Caco-2 (cell line): ENCODE data around the gene CYP11A1. TPM values are rescaled to one million over a fixed set of nuclear protein-coding genes. Genes with fewer than 3 reads are reported as not detected.

Experiments used
- BruUV-seq: library from RNA; stranded (reverse); fragments of 400-500 nt; replicated peaks from 2 replicates; lab custom pipeline; 2021; lab: Mats Ljungman, UMichigan
- CTCF ChIA-PET: fragments of 300-600 bp; sonication (Branson Sonifier 250); formaldehyde crosslinking; loops from one replicate; lab custom pipeline; 2022; ENCODE audit warnings: antibody characterized with exemption; lab: Charles Lee
- POLR2A ChIA-PET: fragments of 300-600 bp; sonication (Branson Sonifier 250); formaldehyde crosslinking; loops from one replicate; lab custom pipeline; 2022; ENCODE audit warnings: antibody characterized with exemption; lab: Charles Lee
- DNase-seq, 2 experiments: peaks; one replicate each; pipeline versions ENCODE4 v3.0.0 to v3.0.0-alpha.2; 2020 to 2022
- H3K27me3 ChIP-seq: replicated peaks from 2 replicates; pipeline ENCODE4 v1.6.0; 2011; ENCODE audit warnings: low read length; ENCODE audit not compliant: control insufficient read depth, insufficient read depth
- H3K36me3 ChIP-seq: 2 replicates; pipeline ENCODE4 v1.5.1; 2011; ENCODE audit warnings: low read length; ENCODE audit not compliant: control insufficient read depth, insufficient read depth
- H3K4me1 ChIP-seq: fragments of 250-450 bp; sonication (Bioruptor Pico); 2 replicates; pipeline ENCODE4 v1.5.1; 2020; ENCODE audit warnings: mild to moderate bottlenecking
- H3K4me3 ChIP-seq: 2 replicates; pipeline ENCODE4 v1.5.1; 2011; ENCODE audit warnings: low read depth, mild to moderate bottlenecking, control low read depth, low read length
- H3K9me3 ChIP-seq: fragments of 250-450 bp; sonication (Bioruptor Pico); 2 replicates; pipeline ENCODE4 v1.5.1; 2020; ENCODE audit warnings: mild to moderate bottlenecking, moderate library complexity
- H3K27ac Mint-ChIP-seq: one replicate; pipeline ENCODE4 v1.8.0; 2022; ENCODE audit warnings: mixed read lengths; ENCODE audit not compliant: unreplicated experiment
- H3K27me3 Mint-ChIP-seq: one replicate; pipeline ENCODE4 v1.8.0; 2022; ENCODE audit warnings: mixed read lengths; ENCODE audit not compliant: insufficient read depth, unreplicated experiment
- H3K36me3 Mint-ChIP-seq: one replicate; pipeline ENCODE4 v1.8.0; 2022; ENCODE audit warnings: mild to moderate bottlenecking, mixed read lengths; ENCODE audit not compliant: insufficient read depth, unreplicated experiment
- H3K4me1 Mint-ChIP-seq: one replicate; pipeline ENCODE4 v1.8.0; 2022; ENCODE audit warnings: low read depth, mixed read lengths; ENCODE audit not compliant: unreplicated experiment
- H3K4me3 Mint-ChIP-seq: one replicate; pipeline ENCODE4 v1.8.0; 2022; ENCODE audit warnings: mild to moderate bottlenecking, moderate library complexity, mixed read lengths; ENCODE audit not compliant: unreplicated experiment
- H3K9me3 Mint-ChIP-seq: one replicate; pipeline ENCODE4 v1.8.0; 2022; ENCODE audit warnings: mixed read lengths; ENCODE audit not compliant: unreplicated experiment
- intact Hi-C: fragments of 100-400 bp; cut with micrococcal nuclease; formaldehyde crosslinking; loops from one replicate; pipeline ENCODE4 v1.10.0; 2022; ENCODE audit not compliant: unreplicated experiment
- total RNA-seq: library from RNA; stranded (reverse); gene quantifications from 2 replicates; pipeline ENCODE4 v1.2.3, GENCODE V29; 2022
- TF ChIP-seq, protein P1 (sequence below), 2 experiments: fragments of 200-600 bp in 1 of 2; IDR thresholded peaks; 1 replicate in 1 of 2; 2 replicates in 1 of 2; pipeline versions ENCODE4 v1.5.1 to v1.8.0; 2011 to 2022; ENCODE audit warnings: antibody characterized with exemption in 1 of 2, control low read depth in 1 of 2, inconsistent platforms in 1 of 2, low read depth in 1 of 2, low read length in 1 of 2, mild to moderate bottlenecking in 1 of 2, moderate library complexity in 1 of 2; ENCODE audit not compliant: insufficient read depth in 1 of 2, severe bottlenecking in 1 of 2, unreplicated experiment in 1 of 2

Gene CYP11A1
- total RNA-seq, 1 experiment from 2014 or later, result not detected

DNA sequence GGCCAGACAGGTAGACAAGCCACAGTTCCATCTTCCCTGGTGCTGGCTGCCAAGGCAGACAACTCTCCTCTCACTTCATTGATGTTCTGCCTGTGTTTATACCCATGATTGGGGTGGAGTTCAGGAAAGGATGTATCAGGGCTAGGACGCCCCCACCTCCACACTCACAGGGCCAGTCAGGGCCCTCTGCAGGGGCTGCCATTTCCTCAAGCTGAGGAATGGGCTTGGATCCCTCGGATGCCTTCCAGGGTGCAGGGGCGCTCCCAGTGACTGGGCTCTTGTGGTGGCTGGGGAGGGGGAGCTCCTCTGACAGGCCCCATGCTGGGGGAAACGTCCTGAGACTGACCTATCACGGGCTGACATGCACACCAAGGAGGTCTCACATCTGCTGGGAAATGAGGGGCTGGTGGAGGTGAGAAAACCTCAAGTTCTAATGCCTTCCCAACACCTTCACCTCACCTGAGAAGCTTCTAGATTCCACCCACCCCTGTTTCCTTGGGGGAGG lies 34.9 kb upstream of the CYP11A1 start:
- H3K4me3 ChIP-seq, result no peak overlapping the region
- no peaks in the 10 kb centered on the region for H3K27me3 ChIP-seq
- intact Hi-C loops, result no loop called here
- no peaks in the 10 kb centered on the region for H3K36me3 ChIP-seq
- ChIA-PET CTCF (interaction anchor here (0.7 kb wide), 1 partner anchor 35 kb away, joined by 3 read pairs; no protein-coding TSS in a partner anchor), POLR2A (no interaction called here)
- H3K36me3 Mint-ChIP-seq, result no peaks in the 10 kb centered on the region
- no TSS peak for BruUV-seq
- no peaks in the 10 kb centered on the region for H3K9me3 ChIP-seq
- H3K27ac Mint-ChIP-seq, result no peak overlapping the region
- H3K27me3 Mint-ChIP-seq, result no peaks in the 10 kb centered on the region
- H3K4me3 Mint-ChIP-seq, result no peak overlapping the region
- no peaks in the 10 kb centered on the region for H3K9me3 Mint-ChIP-seq
- peaks cover 31% of the 10 kb centered on the region for H3K4me1 Mint-ChIP-seq
- no peak for DNase-seq
- H3K4me1 ChIP-seq, result peaks cover 18% of the 10 kb centered on the region
- TF ChIP-seq, protein P1, sequence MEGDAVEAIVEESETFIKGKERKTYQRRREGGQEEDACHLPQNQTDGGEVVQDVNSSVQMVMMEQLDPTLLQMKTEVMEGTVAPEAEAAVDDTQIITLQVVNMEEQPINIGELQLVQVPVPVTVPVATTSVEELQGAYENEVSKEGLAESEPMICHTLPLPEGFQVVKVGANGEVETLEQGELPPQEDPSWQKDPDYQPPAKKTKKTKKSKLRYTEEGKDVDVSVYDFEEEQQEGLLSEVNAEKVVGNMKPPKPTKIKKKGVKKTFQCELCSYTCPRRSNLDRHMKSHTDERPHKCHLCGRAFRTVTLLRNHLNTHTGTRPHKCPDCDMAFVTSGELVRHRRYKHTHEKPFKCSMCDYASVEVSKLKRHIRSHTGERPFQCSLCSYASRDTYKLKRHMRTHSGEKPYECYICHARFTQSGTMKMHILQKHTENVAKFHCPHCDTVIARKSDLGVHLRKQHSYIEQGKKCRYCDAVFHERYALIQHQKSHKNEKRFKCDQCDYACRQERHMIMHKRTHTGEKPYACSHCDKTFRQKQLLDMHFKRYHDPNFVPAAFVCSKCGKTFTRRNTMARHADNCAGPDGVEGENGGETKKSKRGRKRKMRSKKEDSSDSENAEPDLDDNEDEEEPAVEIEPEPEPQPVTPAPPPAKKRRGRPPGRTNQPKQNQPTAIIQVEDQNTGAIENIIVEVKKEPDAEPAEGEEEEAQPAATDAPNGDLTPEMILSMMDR (IDR thresholded peaks at IDR 0.05; ENCODE audit: insufficient read depth in 1 of 2, low read depth in 1 of 2, low read length in 1 of 2, severe bottlenecking in 1 of 2, unreplicated experiment in 1 of 2), result no peak

DNA sequence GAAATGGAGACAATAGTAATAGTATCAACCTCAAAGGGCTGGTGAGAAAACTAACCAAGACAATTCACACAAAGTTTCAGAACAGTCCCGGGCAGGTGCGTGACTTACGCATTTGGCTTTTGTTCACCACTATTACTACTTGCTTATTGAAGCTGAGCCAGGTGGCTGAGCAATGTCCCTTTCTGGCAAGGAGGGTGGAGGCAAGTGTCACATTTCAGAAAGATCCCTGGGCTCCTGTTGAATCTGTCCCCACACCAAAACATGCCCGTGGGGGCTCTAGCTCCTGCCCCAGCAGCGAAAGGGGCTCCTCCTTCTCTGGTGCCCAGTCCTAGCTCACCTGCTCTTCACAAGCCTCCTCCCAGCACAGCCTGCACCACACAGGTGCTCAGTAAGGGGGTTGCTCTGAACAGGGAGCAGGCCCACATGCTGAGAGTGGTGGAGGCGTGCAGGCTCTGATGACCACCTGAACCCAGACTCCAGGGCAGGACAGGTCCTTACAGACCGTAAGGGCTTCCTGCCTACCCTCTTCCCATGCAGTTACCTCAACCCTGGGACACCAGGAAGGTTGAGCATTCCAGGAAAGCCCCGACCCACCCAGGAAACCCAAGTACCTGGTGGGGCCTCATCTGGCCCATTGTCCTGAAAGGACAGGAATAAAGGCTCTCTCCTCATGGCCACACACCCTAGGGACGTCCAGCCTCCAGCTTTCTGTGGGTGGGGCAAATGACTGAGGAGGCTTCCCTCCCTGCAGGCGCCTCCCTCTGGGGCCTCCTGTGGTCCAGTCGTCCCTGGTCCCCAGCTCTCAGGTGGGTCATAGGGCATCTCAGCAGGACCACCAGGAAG lies 33.7 kb upstream of the CYP11A1 start:
- peaks cover 35% of the 10 kb centered on the region for H3K4me1 Mint-ChIP-seq
- Histone ChIP-seq H3K27me3 (no peaks in the 10 kb centered on the region), H3K9me3 (no peaks in the 10 kb centered on the region), H3K4me3 (no peak overlapping the region), H3K36me3 (no peaks in the 10 kb centered on the region), H3K4me1 (peaks cover 30% of the 10 kb centered on the region)
- TF ChIP-seq, protein P1 (IDR thresholded peaks at IDR 0.05; ENCODE audit: insufficient read depth in 1 of 2, low read depth in 1 of 2, low read length in 1 of 2, severe bottlenecking in 1 of 2, unreplicated experiment in 1 of 2), result no peak
- no peaks in the 10 kb centered on the region for H3K36me3 Mint-ChIP-seq
- H3K4me3 Mint-ChIP-seq, result no peak overlapping the region
- H3K9me3 Mint-ChIP-seq, result no peaks in the 10 kb centered on the region
- ChIA-PET CTCF (no interaction called here), POLR2A (no interaction called here)
- intact Hi-C loops, result no loop called here
- no TSS peak for BruUV-seq
- DNase-seq, result no peak
- H3K27me3 Mint-ChIP-seq, result no peaks in the 10 kb centered on the region
- H3K27ac Mint-ChIP-seq, result no peak overlapping the region

DNA sequence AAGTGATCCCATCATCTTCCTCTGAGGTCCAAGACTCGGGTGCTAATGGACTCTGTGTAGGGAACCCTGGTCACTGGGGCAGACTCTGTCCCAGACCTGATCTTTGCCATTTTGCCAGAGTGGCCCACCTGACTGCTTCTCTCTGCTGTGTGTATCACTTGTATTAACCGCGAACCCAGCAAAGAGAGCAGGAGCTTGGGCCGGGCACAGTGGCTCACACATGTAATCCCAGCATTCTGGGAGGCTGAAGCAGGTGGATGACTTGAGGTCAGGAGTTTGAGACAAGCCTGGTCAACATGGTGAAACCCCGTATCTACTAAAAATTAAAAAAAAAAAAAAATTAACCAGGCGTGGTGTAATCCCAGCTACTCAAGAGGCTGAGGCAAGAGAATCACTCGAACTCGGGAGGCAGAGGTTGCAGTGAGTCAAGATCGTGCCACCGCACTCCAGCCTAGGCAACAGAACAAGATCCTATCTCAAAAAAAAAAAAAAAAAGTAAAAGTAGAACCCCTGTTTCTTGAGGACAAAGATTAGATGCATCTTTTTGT lies 32.9 kb upstream of the CYP11A1 start:
- Histone ChIP-seq H3K36me3 (no peaks in the 10 kb centered on the region), H3K4me1 (peaks cover 38% of the 10 kb centered on the region), H3K9me3 (no peaks in the 10 kb centered on the region), H3K27me3 (no peaks in the 10 kb centered on the region), H3K4me3 (no peak overlapping the region)
- Mint-ChIP-seq H3K36me3 (no peaks in the 10 kb centered on the region), H3K4me3 (no peak overlapping the region), H3K27ac (no peak overlapping the region), H3K4me1 (peaks cover 41% of the 10 kb centered on the region), H3K27me3 (no peaks in the 10 kb centered on the region), H3K9me3 (no peaks in the 10 kb centered on the region)
- no peak for DNase-seq
- ChIA-PET CTCF (no interaction called here), POLR2A (no interaction called here)
- TF ChIP-seq, protein P1 (IDR thresholded peaks at IDR 0.05; ENCODE audit: insufficient read depth in 1 of 2, low read depth in 1 of 2, low read length in 1 of 2, severe bottlenecking in 1 of 2, unreplicated experiment in 1 of 2), result no peak
- BruUV-seq, result no TSS peak
- intact Hi-C loops, result no loop called here
